ENCODE data around the gene SPINK14. TPM values are rescaled to one million over a fixed set of nuclear protein-coding genes. Genes with fewer than 3 reads are reported as not detected.

Gene SPINK14
- polyA plus RNA-seq, 1 donor from 2014 or later = not detected

DNA sequence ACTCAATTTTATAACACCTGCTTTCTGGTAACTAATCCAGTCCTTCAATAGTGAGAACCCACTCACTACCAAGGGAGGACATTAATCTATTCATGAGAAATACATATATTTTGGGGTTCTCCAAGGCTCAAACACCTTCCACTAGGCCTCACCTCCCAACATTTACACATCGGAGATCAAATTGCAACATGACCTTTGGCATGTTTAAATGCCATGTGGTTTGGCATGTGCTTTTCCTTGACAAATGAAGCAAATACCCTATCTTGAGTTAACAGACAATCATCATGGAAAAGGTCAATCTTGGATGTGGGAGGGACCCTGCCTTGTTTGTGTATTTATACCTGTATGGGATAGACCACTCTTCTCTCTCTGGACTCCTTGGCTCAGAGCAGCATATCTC lies 21.9 kb upstream of the SPINK14 start:
- no peak overlapping the region for H3K4me2 ChIP-seq (ENCODE audit: low read length)
- no peak overlapping the region for H3K4me3 ChIP-seq (ENCODE audit: low read length)
- no peak overlapping the region for H3K27ac ChIP-seq (ENCODE audit: low read length)
- H3K9ac ChIP-seq (ENCODE audit: low read length) = no peak overlapping the region
- no peaks in the 10 kb centered on the region for H3K79me2 ChIP-seq (replicated peaks; ENCODE audit: insufficient read depth, low read length)
- H2AFZ ChIP-seq (ENCODE audit: low read depth, low read length) = no peak overlapping the region
- H3K27me3 ChIP-seq (ENCODE audit: insufficient read depth, low read depth, low read length) = no peaks in the 10 kb centered on the region
- H4K20me1 ChIP-seq (ENCODE audit: insufficient read depth) = no peaks in the 10 kb centered on the region
- H3K9me3 ChIP-seq (ENCODE audit: low read length) = no peaks in the 10 kb centered on the region
- no peak for TF ChIP-seq RAD21 (conservative IDR thresholded peaks at IDR 0.05)
- no peak for TF ChIP-seq CTCF (IDR thresholded peaks at IDR 0.05; ENCODE audit: poor library complexity, severe bottlenecking)
- no peak for TF ChIP-seq TAF1 (IDR thresholded peaks at IDR 0.05; ENCODE audit: low read depth)
- no peak for TF ChIP-seq EP300 (conservative IDR thresholded peaks at IDR 0.05; ENCODE audit: poor library complexity, severe bottlenecking)
- TF ChIP-seq SMC3 (conservative IDR thresholded peaks at IDR 0.05; ENCODE audit: poor library complexity) = no peak
- TF ChIP-seq POLR2AphosphoS5 (IDR thresholded peaks at IDR 0.05) = no peak
- no peak for TF ChIP-seq MXI1 (conservative IDR thresholded peaks at IDR 0.05; ENCODE audit: poor library complexity, severe bottlenecking)
- no peak for TF ChIP-seq REST (IDR thresholded peaks at IDR 0.05; ENCODE audit: borderline replicate concordance)
- no peak for TF ChIP-seq EZH2 (IDR thresholded peaks at IDR 0.05; ENCODE audit: borderline replicate concordance, insufficient read depth, low read length, poor library complexity, severe bottlenecking)
- H3F3A ChIP-seq (ENCODE audit: insufficient read depth, low read length, poor library complexity, severe bottlenecking) = no peaks in the 10 kb centered on the region
- H3K36me3 ChIP-seq (ENCODE audit: insufficient read depth, low read length) = no peaks in the 10 kb centered on the region
- H3K9me2 ChIP-seq (ENCODE audit: insufficient read depth, low read length) = no peaks in the 10 kb centered on the region

DNA sequence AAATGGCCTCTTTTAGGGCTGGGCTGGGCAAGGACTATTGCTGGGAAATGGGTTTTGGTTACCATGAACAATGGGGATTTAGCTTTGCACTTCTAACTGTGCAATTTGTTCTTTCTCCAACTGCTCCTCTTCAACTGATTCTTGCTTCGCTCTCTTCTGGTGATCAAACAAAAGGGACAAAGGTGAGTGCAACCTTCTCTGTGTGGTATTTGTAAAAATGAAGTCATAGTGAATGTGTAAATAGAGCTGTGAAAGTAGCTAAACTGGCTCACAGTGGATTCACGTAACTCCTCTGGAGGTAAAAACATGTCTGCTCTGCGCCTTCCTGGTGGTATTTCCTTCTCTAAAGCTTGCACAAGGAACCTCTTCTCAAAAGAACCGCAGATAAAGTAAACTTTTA lies 20.9 kb upstream of the SPINK14 start:
- H3K36me3 ChIP-seq (ENCODE audit: insufficient read depth, low read length) = no peaks in the 10 kb centered on the region
- no peak overlapping the region for H3K9ac ChIP-seq (ENCODE audit: low read length)
- no peaks in the 10 kb centered on the region for H3K27me3 ChIP-seq (ENCODE audit: insufficient read depth, low read depth, low read length)
- H3K9me2 ChIP-seq (ENCODE audit: insufficient read depth, low read length) = no peaks in the 10 kb centered on the region
- no peaks in the 10 kb centered on the region for H3F3A ChIP-seq (ENCODE audit: insufficient read depth, low read length, poor library complexity, severe bottlenecking)
- no peaks in the 10 kb centered on the region for H4K20me1 ChIP-seq (ENCODE audit: insufficient read depth)
- H3K4me3 ChIP-seq (ENCODE audit: low read length) = no peak overlapping the region
- H3K27ac ChIP-seq (ENCODE audit: low read length) = no peak overlapping the region
- H2AFZ ChIP-seq (ENCODE audit: low read depth, low read length) = no peak overlapping the region
- no peaks in the 10 kb centered on the region for H3K9me3 ChIP-seq (ENCODE audit: low read length)
- H3K79me2 ChIP-seq (replicated peaks; ENCODE audit: insufficient read depth, low read length) = no peaks in the 10 kb centered on the region
- no peak overlapping the region for H3K4me2 ChIP-seq (ENCODE audit: low read length)
- TF ChIP-seq MXI1 (conservative IDR thresholded peaks at IDR 0.05; ENCODE audit: poor library complexity, severe bottlenecking) (no peak), POLR2AphosphoS5 (IDR thresholded peaks at IDR 0.05) (no peak), CTCF (IDR thresholded peaks at IDR 0.05; ENCODE audit: poor library complexity, severe bottlenecking) (no peak), EZH2 (IDR thresholded peaks at IDR 0.05; ENCODE audit: borderline replicate concordance, insufficient read depth, low read length, poor library complexity, severe bottlenecking) (no peak), RAD21 (conservative IDR thresholded peaks at IDR 0.05) (no peak), REST (IDR thresholded peaks at IDR 0.05; ENCODE audit: borderline replicate concordance) (no peak), TAF1 (IDR thresholded peaks at IDR 0.05; ENCODE audit: low read depth) (no peak), EP300 (conservative IDR thresholded peaks at IDR 0.05; ENCODE audit: poor library complexity, severe bottlenecking) (no peak), SMC3 (conservative IDR thresholded peaks at IDR 0.05; ENCODE audit: poor library complexity) (no peak)
